Ecto neural progenitor cell (in vitro differentiated cells): ENCODE measurements around the gene MAPKAPK5.
"Not testable (repeated sequence)": the region's sequence is repeated elsewhere in the genome, so short reads cannot be mapped to it uniquely, and the experiment has no call there.

Experiments used
- DNase-seq: peaks from one replicate; pipeline ENCODE4 v3.0.0-alpha.2; 2018; ENCODE audit warnings: low spot score

MAPKAPK5 gene

GRCh38 chr12:111886662-111887545, 44.9 kb downstream of the MAPKAPK5 start:
- no peak for DNase-seq

GRCh38 chr12:111887926-111888745, 46.1 kb downstream of the MAPKAPK5 start:
- DNase-seq, result peak; percentile 29

DNA sequence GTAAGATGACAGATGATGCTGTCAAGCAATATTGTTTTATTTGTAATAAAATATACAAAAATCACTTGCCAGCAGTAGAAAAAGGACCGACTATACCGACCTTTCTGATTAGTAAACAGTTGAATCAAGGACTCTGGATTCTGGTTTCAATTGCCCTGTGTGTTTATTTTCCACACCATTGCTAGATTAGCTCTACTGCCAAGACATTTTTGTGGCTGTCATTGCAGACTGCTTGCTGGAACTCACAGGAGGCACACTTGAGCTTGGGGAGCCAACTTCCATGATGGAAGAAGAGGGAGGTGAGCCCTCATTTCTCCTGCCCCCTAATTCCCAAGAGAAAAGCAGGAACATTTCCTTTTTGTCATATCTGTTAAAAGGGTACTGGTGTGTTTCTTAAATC, 51.3 kb downstream of the MAPKAPK5 start:
- DNase-seq, result no peak

DNA sequence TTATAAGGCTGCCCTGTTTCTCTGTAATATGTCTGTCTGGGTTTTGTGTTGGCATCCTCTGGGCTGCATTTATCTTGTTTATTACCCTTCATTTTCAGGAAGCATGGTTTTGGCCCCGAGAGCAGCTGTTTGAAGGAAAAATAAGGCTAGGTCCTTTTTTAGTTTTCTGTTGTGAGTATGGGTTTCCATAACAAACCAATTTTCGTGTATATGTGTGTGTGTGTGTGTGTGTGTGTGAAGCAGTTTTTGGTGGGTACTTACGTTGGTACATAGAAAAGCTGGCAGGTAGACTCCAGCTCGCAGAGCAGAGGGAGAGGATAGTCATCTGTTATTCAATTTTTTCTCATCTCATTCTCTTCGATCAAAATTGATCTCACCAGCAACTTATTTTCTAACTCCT, 52.5 kb downstream of the MAPKAPK5 start:
- DNase-seq, result no peak

DNA sequence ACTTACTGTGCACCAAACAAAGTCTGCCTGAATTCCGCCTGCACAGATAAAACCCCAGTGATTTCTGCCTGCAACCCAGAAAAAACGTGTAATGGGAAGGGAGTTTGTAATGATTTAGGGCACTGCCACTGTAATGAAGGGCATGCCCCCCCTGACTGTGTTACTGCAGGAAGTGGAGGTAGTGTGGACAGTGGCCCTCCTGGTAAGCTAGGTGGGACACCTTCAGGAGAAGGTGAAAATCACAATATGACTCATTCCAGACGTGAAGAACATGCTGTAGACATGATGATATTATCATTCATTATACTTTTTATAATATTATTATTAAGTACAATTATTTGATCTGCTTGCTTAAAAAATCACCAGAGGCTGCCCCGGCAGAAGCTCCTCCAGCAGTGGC, 59.2 kb downstream of the MAPKAPK5 start:
- DNase-seq, result no peak

DNA sequence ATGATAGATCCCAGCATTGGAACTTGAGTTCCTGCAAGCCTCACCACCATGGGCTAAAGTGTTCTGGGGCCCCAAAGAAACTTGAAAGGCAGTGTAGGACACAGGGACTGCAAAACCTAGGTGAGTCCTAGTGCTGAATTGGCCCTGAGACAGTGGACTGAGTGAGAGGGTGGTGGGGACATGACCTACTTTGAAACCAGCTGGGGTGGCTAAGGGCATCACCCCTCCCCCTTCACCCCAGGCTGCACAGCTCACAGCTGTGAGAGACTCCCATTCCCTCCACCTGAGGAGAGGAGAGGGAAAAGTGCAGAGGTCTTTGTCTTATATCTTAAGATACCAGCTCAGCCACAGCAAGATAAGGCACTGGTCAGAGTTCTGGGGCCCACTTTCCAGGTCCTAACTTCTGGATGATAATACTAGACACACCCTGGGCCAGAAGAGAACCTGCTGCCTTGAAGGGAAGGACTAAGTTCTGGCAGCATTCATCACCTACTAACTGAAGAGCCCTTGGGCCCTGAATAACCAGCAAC, 62.5 kb downstream of the MAPKAPK5 start:
- no peak for DNase-seq

DNA sequence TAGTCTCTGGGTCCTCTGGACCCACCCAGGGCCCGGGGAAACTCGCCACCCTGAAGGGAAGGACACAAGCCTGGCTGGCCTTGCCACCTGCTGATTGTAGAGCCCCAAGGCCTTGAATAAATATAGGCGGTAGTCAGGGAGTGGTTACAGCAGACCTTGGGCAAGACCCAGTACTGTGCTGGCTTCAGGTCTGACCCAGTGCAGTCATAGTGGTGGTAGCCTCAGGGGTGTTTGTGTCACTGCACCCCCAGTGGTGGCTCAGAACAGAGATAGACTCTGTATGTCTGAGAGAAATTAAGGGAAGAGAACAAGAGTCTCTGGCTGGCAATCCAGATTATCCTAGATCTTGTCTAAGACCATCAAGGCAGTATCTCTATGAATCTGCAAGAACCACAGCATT, 63.5 kb downstream of the MAPKAPK5 start:
- DNase-seq, result no peak

- DNase-seq, result no peak
These were observed 65.7 kb downstream of the MAPKAPK5 start for GRCh38 chr12:111907740-111908139.

DNA sequence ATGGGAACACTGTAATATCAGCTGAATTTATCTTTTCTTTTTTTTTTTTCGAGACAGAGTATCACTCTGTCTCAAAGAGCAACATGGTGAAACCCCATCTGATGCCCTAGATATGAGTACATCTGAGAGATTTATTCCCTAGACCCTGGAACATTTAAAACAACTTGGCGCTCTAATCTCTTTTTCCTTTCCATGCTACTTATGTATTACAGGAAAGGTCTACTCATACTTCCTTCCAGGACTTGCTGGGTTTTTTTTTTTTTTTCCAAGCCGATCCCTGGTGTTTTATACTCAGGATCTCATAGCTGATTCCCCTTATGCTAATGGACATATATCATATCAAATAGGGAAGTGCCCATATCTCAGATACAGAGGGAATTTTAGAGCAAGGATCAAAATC, 83.1 kb downstream of the MAPKAPK5 start:
- DNase-seq, result no peak

DNA sequence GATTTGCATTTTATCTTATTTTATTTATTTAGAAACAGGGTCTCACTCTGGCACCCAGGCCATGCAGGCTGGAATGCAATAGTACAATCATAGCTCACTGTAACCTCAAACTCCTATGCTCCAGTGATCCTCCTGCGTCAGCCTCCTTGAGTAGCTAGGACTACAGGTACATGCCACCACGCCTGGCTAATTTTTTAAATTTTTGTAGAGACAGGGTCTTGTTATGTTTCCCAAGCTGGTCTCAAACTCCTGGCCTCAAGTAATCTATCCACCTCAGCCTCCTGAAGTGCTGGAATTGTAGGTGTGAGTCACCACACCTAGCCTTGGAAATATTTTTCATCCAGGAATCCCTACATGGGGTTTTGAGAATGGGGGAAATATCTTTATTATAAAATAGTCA, 84.6 kb downstream of the MAPKAPK5 start:
- no peak for DNase-seq

DNA sequence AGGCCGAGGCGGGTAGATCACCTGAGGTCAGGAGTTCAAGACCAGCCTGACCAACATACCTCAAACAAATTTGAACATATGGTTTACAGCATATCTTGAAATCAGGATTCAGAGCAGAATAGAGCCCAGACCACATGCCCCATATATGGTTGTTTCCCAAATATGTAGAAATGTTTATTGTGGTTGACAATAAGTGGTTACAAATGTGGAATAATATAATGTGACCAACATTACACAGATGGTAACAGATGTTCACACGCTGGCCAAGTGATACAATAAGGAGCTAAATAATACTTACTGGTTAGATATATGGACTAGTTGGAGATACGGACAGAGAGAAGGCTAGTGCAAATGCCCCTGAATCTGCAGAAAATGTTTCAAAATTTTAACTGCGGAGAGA, 85.3 kb downstream of the MAPKAPK5 start:
- no peak for DNase-seq

- no peak for DNase-seq
These were observed 90.2 kb downstream of the MAPKAPK5 start for GRCh38 chr12:111932241-111932640.

DNA sequence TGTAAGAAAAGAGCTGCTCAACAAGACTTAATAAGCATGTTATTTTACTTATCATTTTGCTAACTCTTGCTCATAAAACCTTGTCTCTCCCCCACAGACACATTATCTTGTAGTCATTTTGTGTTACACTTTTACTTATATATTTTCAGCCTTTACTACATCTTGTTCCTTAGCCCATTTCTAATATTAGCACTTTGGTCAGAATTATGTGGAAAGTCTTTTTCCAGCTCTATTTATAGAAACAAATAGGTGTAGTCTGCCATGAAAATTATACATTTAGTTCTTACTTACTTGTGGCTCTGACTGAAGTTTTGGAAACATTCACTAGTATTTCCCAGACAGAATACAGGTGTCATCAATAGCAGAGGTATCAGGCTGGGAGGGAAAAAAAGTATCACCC, 94.8 kb downstream of the MAPKAPK5 start:
- DNase-seq, result no peak

DNA sequence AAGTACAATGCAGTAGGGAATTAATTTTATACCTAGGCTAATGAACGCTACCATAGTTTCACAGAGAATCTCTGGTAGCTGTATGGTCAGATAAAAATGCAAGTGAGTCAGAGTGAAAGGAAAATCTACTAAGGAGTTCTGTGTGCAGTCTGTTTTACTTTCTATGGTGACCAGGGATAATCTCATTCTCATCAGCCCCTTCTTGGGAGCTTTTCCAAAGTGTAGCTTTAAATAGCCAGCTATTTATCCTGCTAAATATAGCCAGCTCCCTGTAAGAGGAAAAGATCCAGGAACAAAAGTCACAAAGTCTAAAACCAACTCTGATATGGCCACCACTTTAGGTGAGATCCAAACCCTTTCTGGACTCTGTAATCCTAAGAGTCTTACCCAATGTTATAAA, 95.4 kb downstream of the MAPKAPK5 start:
- no peak for DNase-seq

DNA sequence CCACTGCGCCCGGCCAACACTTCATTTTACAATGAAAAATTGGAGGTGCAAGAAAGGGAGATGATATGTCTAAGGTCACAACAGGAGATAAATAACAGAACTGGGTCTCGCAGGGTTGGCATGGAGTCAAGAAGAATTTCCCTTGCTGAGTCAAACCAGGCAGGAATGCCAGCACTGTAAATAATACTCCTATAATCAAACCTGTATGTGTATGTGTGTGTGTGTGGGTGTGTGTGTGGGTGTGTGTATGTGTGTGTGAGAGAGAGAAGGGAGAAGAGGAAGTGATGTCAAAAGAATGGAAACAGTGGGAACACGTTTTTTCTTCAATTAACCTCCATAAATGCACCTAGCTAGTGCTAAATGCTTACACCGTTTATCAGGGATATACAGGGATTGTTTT, 100.5 kb downstream of the MAPKAPK5 start:
- no peak for DNase-seq

DNA sequence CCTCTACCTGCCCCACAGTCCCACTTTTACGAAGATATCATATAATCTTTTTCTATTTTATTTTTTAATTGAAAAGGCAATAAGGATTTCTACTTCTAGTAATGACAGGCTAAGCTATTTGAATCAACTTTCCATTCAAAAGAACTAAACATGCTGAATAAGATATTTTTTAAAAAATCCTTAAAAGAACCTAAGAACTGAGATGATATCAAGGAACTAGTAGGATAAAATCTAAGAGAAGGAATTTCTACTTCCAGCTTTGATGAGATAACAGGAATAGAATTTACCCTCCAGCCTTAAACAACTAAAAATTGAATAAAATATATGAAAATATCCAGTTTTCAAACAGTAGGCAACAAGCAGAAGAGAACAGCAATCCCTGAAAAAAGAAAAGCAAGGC, 101.9 kb downstream of the MAPKAPK5 start:
- DNase-seq, result no peak

DNA sequence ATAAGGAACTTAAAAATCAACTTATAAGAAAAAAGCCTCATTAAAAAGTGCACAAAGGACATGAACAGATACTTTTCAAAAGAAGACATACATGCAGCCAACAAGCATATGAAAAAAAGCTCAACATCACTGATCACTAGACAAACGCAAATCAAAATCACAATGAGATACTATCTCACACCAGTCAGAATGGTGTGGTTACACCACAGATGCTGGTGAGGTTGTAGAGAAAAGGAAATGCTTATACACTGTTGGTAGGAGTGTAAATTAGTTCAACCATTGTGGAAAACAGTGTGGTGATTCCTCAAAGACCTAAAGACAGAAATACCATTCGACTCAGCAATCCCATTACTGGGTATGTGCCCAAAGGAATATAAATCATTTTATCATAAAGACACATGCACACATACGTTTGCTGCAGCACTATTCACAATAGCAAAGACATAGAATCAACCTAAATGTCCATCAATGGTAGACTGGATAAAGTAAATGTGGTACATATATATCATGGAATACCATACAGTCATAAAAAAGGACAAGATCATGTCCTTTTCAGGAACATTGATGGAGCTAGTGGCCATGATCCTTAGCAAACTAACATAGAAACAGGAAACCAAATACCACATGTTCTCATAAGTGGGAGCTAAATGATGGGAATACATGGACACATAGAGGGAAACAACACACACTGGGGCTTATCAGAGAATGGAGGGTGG, 109.1 kb downstream of the MAPKAPK5 start:
- not testable (repeated sequence) for DNase-seq
